GM21526 (cell line): ENCODE results near the gene ZFP62.
"Not testable (repeated sequence)": the region's sequence is repeated elsewhere in the genome, so short reads cannot be mapped to it uniquely, and the experiment has no call there.

Experiments
- ATAC-seq: cut with Tn5 transposase; IDR thresholded peaks from one replicate; pipeline ENCODE4 v1.9.1; 2021; ENCODE audit warnings: moderate library complexity; ENCODE audit not compliant: unreplicated experiment, low FRiP score

Gene ZFP62

GRCh38 chr5:180860887-180861822 is at the start of gene ZFP62:
Gene ZFP62 (minus strand): TSS chr5:180861276. CDS start chr5:180861219, 57 bp downstream.
- peak; percentile 89 for ATAC-seq

GRCh38 chr5:180910735-180911134 is 49.7 kb upstream of the ZFP62 start:
- no peak for ATAC-seq

GRCh38 chr5:180910182-180910581 is 49.1 kb upstream of the ZFP62 start:
- ATAC-seq = no peak

GRCh38 chr5:180909782-180910181 is 48.7 kb upstream of the ZFP62 start:
- no peak for ATAC-seq

- no peak for ATAC-seq
These were observed 48.1 kb upstream of the ZFP62 start for GRCh38 chr5:180908998-180909731.

- ATAC-seq = no peak
These were observed 47.3 kb upstream of the ZFP62 start for GRCh38 chr5:180908400-180908799.

- no peak for ATAC-seq
These were observed 40.4 kb upstream of the ZFP62 start for GRCh38 chr5:180901319-180902009.

GRCh38 chr5:180900178-180900577 is 39.1 kb upstream of the ZFP62 start:
- ATAC-seq = no peak

GRCh38 chr5:180898621-180899246 is 37.7 kb upstream of the ZFP62 start, which contains the start of gene BTNL8:
Gene BTNL8 (plus strand): TSS chr5:180899159. CDS start chr5:180899311, 152 bp downstream.
- ATAC-seq = no peak

GRCh38 chr5:180895330-180895729 is 34.3 kb upstream of the ZFP62 start:
- not testable (repeated sequence) for ATAC-seq

- no peak for ATAC-seq
These were observed 28.3 kb upstream of the ZFP62 start for GRCh38 chr5:180889381-180889780.

- ATAC-seq = not testable (repeated sequence)
These were observed 24.9 kb upstream of the ZFP62 start for GRCh38 chr5:180885845-180886529.

- no peak for ATAC-seq
These were observed 14.9 kb upstream of the ZFP62 start for GRCh38 chr5:180875860-180876426.

GRCh38 chr5:180874804-180875582 is 13.9 kb upstream of the ZFP62 start:
- ATAC-seq = no peak

- no peak for ATAC-seq
These were observed 12.8 kb upstream of the ZFP62 start for GRCh38 chr5:180873615-180874520.

- ATAC-seq = no peak
These were observed 11.3 kb upstream of the ZFP62 start for GRCh38 chr5:180872419-180872818.

- no peak for ATAC-seq
These were observed 9.4 kb upstream of the ZFP62 start for GRCh38 chr5:180870276-180871068.
